Measurements from ENCODE around the gene TUBE1.
"Not testable (repeated sequence)": the region's sequence is repeated elsewhere in the genome, so short reads cannot be mapped to it uniquely, and the experiment has no call there.

GRCh38 chr6:112106026-112106425 lies 18.7 kb upstream of the TUBE1 start:
- TF ChIP-seq CTCF (conservative IDR thresholded peaks at IDR 0.05; ENCODE audit: low read length); EZH2phosphoT487 (IDR thresholded peaks at IDR 0.05; ENCODE audit: borderline replicate concordance): not testable (repeated sequence)

All from Loucy (cell line).